PFSK-1 (cell line): ENCODE results near the gene INS.

ENCODE experiments used
- FOXP2 ChIP-seq: optimal IDR thresholded peaks from 2 replicates; pipeline ENCODE3; 2011; ENCODE audit warnings: borderline replicate concordance, control low read depth, inconsistent platforms; ENCODE audit not compliant: insufficient read depth; ENCODE audit errors: extremely low read length, extremely low read depth
- POLR2AphosphoS5 ChIP-seq: IDR thresholded peaks from 2 replicates; pipeline ENCODE4 v1.6.1; 2012; ENCODE audit warnings: low read depth, mild to moderate bottlenecking, control low read depth, low read length, moderate library complexity
- SIN3A ChIP-seq: IDR thresholded peaks from 2 replicates; pipeline ENCODE4 v1.6.1; 2012; ENCODE audit warnings: mild to moderate bottlenecking, low read length, moderate library complexity, borderline replicate concordance; ENCODE audit not compliant: insufficient read depth
- TAF1 ChIP-seq: IDR thresholded peaks from 2 replicates; pipeline ENCODE4 v1.6.1; 2012; ENCODE audit warnings: low read length, control low read depth, borderline replicate concordance; ENCODE audit not compliant: insufficient read depth
- TF ChIP-seq, protein P1 (sequence below), 2 experiments: IDR thresholded peaks; 2 replicates each; pipeline versions ENCODE4 v1.6.1 to v1.8.0; 2011 to 2012; ENCODE audit warnings: low read depth in 2 of 2, low read length in 2 of 2, control low read depth in 1 of 2, inconsistent platforms in 1 of 2, mild to moderate bottlenecking in 1 of 2, moderate library complexity in 1 of 2; ENCODE audit not compliant: insufficient read depth in 1 of 2

Gene INS

DNA sequence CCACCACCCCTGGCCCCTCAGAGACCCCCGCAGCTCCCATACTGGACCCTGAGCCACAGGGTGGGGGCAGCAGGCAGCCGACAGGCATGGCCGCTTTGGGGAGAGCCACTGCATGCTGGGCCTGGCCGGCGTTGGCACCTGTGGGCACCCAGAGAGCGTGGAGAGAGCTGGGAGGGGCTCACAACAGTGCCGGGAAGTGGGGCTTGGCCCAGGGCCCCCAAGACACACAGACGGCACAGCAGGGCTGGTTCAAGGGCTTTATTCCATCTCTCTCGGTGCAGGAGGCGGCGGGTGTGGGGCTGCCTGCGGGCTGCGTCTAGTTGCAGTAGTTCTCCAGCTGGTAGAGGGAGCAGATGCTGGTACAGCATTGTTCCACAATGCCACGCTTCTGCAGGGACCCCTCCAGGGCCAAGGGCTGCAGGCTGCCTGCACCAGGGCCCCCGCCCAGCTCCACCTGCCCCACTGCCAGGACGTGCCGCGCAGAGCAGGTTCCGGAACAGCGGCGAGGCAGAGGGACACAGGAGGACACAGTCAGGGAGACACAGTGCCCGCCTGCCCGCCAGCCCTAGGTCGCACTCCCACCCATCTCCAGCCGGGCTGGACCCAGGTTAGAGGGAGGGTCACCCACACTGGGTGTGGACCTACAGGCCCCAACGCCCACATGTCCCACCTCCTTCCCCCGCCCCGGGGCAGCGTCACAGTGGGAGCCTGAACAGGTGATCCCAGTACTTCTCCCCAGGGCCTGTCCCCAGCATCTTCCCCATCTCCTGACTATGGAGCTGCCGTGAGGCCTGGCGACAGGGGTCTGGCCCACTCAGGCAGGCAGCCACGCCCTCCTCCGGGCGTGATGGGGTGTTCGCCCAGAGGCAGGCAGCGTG lies 1.2 kb downstream of the INS start:
- TF ChIP-seq SIN3A (no peak), FOXP2 (no peak), POLR2AphosphoS5 (no peak), TAF1 (no peak)
- TF ChIP-seq, protein P1, sequence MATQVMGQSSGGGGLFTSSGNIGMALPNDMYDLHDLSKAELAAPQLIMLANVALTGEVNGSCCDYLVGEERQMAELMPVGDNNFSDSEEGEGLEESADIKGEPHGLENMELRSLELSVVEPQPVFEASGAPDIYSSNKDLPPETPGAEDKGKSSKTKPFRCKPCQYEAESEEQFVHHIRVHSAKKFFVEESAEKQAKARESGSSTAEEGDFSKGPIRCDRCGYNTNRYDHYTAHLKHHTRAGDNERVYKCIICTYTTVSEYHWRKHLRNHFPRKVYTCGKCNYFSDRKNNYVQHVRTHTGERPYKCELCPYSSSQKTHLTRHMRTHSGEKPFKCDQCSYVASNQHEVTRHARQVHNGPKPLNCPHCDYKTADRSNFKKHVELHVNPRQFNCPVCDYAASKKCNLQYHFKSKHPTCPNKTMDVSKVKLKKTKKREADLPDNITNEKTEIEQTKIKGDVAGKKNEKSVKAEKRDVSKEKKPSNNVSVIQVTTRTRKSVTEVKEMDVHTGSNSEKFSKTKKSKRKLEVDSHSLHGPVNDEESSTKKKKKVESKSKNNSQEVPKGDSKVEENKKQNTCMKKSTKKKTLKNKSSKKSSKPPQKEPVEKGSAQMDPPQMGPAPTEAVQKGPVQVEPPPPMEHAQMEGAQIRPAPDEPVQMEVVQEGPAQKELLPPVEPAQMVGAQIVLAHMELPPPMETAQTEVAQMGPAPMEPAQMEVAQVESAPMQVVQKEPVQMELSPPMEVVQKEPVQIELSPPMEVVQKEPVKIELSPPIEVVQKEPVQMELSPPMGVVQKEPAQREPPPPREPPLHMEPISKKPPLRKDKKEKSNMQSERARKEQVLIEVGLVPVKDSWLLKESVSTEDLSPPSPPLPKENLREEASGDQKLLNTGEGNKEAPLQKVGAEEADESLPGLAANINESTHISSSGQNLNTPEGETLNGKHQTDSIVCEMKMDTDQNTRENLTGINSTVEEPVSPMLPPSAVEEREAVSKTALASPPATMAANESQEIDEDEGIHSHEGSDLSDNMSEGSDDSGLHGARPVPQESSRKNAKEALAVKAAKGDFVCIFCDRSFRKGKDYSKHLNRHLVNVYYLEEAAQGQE (IDR thresholded peaks at IDR 0.05; ENCODE audit: insufficient read depth in 1 of 2, low read depth in 2 of 2, low read length in 2 of 2): no peak

DNA sequence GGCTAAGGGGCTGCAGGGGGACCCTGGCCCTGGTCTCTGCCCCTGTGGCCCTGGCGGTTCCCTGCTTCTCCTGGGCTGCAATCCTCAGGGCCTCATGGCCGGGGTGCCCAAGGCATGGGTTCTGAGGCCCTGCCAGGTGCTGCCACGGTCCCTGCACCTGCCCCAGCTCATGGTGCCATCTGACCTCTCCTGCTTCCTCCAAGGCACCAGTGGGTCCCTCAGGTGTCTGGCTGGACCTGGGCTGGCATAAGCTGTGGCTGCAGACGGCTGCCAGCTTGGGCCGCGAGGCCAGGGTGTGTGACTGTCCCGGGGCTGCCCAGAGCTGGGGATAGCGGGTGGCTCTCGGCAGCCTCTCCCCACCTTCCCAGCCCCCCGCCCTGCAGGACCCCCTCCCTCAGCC lies 2.0 kb downstream of the INS start:
- no peak for TF ChIP-seq FOXP2
- no peak for TF ChIP-seq POLR2AphosphoS5
- TF ChIP-seq TAF1: no peak
- no peak for TF ChIP-seq SIN3A
- TF ChIP-seq, protein P1 (IDR thresholded peaks at IDR 0.05; ENCODE audit: insufficient read depth in 1 of 2, low read depth in 2 of 2, low read length in 2 of 2): no peak

DNA sequence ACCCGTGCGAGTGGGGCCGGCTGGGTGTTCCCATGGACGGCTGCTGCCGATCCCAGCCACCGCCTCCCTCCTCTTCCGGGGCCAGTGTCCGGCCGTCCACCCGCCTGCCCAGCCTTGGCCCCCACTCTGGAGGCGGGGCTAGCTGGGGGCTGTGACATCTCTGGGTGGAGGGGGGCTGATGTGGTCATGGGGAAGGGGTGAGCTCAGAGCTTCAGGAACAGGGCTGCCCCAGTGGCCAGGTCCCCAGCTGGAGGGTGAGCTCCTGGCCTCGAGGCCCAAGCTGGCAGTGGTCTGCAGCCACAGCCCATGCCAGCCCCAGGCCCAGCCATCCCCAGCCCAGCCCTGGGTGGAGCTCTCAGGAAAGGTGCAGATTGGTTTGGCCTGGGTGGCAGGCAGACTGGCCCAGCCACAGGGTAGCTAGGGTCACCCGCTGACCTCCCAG lies 2.7 kb downstream of the INS start:
- TF ChIP-seq POLR2AphosphoS5: no peak
- no peak for TF ChIP-seq TAF1
- TF ChIP-seq, protein P1 (IDR thresholded peaks at IDR 0.05; ENCODE audit: insufficient read depth in 1 of 2, low read depth in 2 of 2, low read length in 2 of 2): no peak
- no peak for TF ChIP-seq FOXP2
- TF ChIP-seq SIN3A: no peak

DNA sequence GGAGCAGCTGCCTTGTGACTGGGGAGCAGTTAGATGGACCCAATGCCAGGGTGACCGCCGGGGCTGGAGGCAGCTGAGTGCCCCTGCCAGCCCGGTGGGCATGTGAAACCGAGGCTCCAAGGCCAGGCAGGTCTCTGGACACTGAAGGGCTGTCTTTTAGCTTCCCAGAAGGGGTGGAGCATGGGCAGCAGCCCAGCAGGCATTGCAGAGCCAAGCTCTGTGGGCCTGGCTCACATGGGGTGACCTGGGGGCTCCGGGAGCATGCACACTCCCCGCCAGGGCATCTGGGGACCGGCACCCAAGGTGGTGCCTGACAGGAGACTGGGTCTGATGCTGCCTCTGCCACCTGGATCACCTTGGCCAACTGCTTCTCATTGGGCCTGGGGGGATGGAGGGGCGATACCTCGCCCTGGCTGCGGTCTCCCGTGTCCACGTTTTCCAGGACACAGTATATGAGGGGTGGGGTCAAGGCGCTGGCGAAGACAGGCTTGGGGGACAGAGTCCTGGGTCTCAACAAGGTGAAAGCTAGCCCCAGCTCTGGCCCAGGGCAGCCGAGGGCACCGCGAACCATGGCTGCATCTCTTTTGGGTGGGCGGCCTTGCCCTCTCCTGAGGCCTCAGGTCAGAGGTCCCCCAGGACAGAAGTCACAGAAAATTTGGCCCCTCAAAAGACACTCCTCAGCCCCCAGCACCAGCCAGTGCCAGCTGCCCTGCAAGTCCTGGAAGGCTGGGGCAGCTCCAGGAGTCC lies 3.5 kb downstream of the INS start:
- TF ChIP-seq POLR2AphosphoS5 (no peak), FOXP2 (no peak), TAF1 (no peak), SIN3A (no peak)
- TF ChIP-seq, protein P1 (IDR thresholded peaks at IDR 0.05; ENCODE audit: insufficient read depth in 1 of 2, low read depth in 2 of 2, low read length in 2 of 2): no peak
